CD4-positive, alpha-beta T cell treated with Interleukin-4 for 1 hour (primary cell): ENCODE data around the gene JUN.

ENCODE experiments used
- DNase-seq, 2 donors: peaks; one replicate each; pipeline ENCODE4 v3.0.0-alpha.2; 2020 to 2022

The JUN gene

GRCh38 chr1:58783993-58784757, at the start of gene JUN:
TSS of gene JUN (minus strand) at chr1:58784047. CDS start at chr1:58783070, 977 bp downstream.
- DNase-seq: peak; percentile 100

- no peak for DNase-seq
These were observed 49.3 kb upstream of the JUN start for GRCh38 chr1:58833166-58833565.

GRCh38 chr1:58830291-58830690, 46.4 kb upstream of the JUN start:
- no peak for DNase-seq

DNA sequence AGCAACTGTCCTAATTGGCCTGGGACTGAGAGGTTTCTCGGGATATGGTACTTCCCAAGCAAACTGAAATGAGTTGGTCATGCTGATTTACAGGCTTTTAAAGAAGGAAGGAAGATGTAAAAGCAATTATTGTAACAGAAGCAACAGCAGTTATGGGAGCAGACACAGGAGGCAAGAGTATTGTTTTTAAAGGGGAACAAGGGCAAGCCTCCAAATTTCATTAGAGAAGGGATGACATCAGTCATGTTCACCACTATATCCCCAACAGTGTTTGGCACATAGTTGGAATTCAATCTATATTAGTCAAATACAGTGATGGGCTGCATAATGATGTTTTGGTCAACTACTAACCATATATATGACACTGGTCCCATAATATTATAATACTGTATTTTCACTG, 46.0 kb upstream of the JUN start:
- no peak for DNase-seq

DNA sequence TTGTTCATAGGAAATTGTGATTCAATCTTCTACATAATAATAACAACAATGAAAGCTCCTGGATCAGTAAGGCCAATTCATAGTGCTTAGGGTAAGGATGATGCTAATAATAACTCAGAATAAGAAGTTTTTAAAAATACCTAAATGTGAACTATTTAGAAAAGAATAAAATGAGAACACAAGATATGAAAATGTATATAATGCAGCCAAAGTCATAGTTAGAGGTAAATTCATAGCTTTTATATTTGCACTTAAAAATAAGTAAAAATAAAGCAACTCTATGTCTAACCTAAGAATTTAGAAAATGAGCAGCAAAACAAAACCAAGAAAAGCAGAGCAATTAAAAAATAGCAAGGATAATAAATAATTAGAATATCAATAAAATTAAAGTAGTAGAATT, 43.5 kb upstream of the JUN start:
- no peak for DNase-seq

GRCh38 chr1:58824753-58825389, 41.0 kb upstream of the JUN start:
- DNase-seq: no peak

GRCh38 chr1:58823481-58824010, 39.7 kb upstream of the JUN start:
- DNase-seq: no peak

DNA sequence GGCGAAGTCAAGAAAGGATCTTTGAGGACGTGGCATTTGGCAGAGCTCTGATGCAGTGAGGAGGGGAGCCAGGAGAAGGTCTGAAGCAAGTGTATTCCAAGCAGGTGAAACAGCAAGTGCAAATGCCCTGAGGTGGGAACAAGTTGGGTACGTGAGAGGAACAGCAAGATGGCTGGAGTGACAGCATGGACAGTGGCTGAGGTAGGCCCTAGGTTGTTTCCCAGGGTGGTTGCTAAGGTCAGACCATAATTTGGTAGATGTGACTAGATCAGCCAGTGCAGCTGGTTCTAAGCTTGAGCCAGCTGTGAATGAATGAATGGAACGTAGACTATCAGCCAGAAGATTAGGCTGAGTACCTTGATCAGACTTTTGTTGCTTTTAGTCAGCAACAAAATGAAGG, 37.5 kb upstream of the JUN start:
- DNase-seq: no peak

DNA sequence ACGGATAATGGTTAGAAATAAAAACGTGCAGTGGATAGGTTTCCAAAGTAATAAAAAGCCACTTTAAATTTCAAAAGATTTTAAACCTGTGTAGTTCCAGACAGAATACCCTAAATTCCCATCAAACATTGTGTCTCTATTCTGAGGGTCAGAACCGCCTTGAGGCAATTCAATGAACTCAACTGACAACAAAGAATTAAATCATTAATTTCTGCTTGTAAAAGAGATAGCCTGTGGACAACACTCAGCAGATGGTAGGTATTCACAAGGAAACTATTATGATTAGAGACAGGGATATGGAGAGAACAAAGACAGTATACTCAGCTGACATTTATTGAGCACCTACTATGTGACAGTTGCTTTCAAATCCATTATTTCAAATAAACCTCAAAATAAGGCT, 35.1 kb upstream of the JUN start:
- DNase-seq: no peak

- DNase-seq: no peak
These were observed 34.2 kb upstream of the JUN start for GRCh38 chr1:58818075-58818474.

GRCh38 chr1:58816747-58817221, 32.9 kb upstream of the JUN start:
- DNase-seq: no peak

GRCh38 chr1:58816072-58816746, 32.4 kb upstream of the JUN start:
- DNase-seq: peak; percentile 81 to 85

- peak in 1 of 2 donors; percentile 25 for DNase-seq
These were observed 31.8 kb upstream of the JUN start for GRCh38 chr1:58815686-58816071.

- DNase-seq: peak; percentile 65 to 70
These were observed 31.3 kb upstream of the JUN start for GRCh38 chr1:58815069-58815685.

- no peak for DNase-seq
These were observed 30.6 kb upstream of the JUN start for GRCh38 chr1:58814251-58815068.

DNA sequence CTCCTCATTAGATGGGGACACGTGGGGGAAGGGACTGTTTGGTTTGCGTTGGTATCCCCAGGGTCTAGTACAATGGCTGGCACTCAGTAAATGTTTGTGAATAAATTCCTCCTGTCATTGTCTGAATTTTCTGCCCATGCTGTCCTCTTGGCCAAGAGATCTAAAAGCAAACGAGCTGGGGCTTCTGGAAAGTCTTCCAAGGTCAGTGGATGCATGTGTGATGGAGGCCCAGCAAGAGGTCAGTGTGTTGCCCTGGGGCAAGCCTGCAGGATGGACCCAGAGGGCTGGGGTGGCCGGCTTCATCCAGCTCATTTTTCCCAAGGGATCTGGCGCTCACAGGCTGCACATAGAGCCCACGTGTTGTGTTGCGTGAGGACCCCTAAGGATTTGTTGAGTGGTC, 30.0 kb upstream of the JUN start:
- DNase-seq: no peak

DNA sequence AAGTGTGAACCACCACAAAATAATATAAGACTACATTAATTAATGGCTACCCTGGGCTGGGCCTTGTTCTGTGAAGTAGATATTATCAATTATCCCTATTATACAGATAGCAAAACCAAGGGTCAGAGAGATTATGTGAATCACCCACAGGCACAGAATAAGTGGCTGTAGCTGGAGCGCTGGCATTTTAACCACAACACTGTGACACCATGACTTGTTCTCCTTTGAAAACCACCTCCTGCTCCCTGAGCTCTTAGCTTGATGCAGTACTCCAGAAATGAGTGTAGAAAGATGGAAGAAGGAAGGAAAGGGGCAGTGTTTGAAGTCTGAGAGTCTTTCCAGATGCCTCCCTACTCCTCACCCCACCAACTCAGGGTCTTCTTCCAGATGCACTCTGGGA, 29.5 kb upstream of the JUN start:
- no peak for DNase-seq

DNA sequence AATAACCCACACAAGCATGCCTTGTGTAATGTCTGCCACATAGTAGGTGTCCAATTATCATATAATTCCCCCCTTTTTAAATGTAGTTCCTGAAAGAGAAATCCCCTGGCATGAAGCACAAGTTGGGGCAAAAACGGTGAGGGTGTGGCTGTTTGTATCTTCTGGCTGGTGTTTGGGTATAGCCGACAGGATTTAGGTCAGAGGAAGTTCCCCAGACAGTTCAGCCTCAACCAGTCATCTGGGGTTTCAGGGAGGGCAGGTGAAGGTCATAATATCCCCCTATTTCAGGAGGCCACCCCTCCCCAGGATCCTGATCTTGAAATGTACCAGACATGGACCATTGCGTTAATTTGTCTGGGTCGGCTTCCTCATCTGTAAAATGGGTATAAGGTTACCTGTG, 29.1 kb upstream of the JUN start:
- peak; percentile 79 to 80 for DNase-seq

GRCh38 chr1:58812468-58812867, 28.6 kb upstream of the JUN start:
- no peak for DNase-seq

DNA sequence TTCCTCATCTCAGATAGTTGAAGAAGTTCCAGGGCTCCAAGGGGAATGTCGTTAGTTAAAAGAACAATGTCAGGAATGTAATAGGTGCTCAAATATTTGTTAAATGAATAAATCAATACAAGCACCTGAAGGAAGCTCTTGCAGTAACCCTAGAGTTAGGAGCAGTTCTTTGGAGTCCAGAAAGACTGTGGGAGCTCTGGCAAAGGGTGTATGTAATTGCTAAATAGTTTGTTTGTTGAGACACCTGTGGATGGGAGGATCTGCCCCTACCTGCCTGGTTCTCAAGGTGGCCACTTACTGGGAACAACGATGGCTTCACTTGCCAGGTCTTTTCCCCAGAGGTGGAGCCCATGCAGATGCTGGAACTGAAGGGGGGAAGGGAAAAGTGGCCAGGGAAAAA, 27.5 kb upstream of the JUN start:
- no peak for DNase-seq

DNA sequence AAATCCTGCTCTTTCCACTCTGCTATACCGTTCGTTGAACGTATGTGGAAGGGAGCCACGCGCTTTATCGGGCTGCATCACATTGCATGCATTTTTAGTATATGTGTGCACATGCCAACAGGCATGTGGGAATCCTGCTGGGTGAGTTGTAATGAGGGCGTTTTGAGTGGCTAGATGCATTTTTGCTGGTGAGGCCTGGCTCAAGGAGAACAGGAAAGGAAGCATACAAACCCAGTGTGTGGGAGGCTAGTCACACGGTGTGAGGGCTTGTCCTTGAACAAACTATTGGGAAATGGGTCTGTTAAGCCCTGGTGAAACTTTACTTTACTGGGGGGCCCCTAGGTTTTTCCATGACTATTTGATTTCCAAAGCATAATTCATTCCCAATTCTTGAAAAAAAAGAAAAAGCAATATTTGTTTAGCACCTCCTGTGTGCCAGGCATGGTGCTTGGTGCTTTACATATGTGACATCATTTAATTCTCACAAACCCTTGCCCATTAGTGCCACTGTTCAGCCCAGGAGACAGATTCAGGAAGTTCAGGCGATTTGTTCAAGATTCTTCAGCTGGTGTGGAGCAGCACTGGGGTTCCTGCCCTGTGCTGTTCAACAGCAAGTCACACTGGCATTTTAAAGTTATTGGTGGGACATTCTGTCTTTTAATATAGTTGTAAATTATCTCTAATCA, 25.6 kb upstream of the JUN start:
- no peak for DNase-seq

GRCh38 chr1:58808077-58808476, 24.2 kb upstream of the JUN start:
- no peak for DNase-seq
